ENCODE results near the gene SLC5A3.

SLC5A3 gene

DNA sequence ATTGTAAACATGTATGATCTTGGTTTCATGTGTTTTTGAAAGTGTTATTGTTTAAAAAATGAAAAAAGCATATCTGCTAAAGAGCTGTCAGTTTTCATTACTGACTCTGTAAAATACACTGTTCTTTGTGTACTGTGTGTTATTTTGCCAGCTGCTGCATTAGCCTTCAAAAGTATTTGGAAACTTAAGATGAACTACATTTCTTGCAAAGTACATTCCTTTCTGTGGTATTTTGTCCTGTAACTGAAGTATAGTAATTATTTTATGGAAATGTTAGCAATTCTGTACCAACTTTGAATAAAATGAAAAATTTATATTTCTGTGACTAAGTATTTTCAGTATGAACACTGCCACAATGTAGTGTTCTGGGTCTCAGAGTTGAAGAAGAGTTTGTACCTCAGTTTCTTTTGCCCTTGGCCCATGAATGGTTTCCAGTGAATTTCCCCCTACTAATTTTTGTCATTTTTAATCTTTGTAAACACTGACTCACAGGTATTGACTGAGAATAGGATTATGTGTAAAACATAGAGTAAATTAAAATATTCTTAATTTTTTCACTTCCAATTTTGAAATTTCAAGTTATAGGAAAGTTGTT is 32.7 kb downstream of the SLC5A3 start:
- DNase-seq, result no peak

DNA sequence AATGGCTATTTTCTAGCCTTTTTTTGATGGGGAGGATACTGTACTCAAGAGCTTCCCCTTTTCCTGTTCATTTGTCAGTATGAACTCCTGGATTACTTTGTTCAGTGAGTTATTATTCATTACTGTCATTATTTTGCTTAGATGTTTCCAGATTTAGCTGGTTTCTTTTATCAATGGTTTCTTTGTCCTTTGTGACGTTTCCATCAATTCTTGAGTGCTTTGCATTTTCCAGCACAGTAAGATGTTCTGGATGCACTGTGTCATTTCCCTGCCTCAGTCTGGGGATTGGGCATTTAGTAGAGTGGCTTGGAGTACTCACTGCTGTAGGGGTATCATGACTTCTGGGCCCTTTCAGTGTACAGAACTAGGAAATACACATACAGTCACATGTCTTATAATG is 34.2 kb downstream of the SLC5A3 start:
- no peak for DNase-seq

DNA sequence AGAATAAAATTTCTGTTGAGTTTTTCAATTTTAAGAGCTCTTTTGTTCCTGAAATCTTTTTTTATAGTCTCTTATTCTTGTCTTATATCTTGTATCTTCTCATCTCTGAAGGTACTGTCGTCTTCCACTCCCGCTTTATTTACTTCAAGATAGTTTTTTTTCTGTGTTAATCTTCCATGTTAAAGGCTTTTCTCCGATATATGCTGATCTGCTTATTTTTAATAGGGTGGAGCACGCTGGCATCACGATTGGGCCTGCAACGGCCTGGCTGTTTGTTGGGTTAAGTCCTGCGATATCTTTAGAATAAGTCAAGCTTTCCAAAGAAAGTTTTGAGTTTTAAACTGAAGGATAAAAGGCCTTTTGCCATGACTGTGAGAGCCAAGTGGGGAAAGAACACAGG is 35.7 kb downstream of the SLC5A3 start:
- DNase-seq, result no peak

DNA sequence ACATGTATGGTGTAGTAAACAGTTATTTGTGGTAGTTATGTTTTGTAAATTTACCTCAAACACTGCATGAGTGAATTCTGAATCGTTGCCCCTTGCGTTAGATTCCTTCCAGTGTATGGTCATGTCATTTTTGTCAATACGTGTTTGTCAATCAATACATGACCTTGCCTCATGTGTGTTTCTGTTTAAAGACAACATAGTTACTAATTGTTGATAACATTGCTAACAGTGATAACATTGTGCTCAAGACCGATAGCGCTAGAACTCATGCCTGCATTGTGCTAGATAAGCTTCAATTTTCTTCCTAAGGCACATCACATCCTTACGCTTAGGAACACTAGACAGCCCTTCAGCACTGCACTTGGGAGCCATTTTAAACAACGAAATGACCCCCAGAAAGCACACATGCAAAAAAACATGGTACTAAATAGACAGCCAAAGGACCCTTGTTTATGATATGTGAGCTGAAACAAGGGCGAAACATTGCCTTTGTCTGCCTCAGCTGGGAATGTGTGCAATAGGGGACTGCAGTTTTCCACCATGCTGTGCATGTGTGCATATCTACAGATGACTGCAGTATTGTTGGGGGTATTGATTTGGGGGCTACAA is 37.3 kb downstream of the SLC5A3 start:
- no peak for DNase-seq

DNA sequence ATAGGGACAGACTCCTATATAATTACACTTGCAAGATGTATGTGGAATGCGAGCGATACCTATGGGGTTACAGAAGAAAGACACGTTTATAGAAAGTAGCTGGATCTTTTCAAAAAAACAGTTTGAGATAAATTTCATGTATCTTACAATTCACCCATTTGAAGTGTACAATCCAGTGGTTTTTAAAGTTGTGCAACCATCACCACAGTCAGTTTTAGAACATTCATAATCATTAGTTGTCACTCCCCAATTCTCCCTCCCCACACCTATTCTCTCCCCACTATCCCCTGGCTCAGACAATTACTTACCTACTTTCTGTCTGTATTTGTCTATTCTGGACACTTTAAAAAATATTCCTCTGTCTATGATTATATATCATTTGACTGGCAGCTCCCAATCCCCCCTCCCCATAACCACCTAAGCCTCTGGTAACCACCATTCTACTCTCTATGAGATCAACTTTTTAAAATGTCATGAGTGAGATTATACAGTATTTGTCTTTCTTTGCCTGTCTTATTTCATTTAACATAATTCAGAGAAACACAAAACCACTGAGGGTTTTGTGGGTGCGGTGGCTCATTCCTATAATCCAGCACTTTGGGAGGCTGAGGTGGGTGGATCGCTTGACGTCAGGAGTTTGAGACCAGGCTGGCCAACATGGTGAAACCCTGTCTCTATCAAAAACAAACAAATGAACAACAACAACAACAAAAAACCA is 39.1 kb downstream of the SLC5A3 start:
- DNase-seq, result no peak

DNA sequence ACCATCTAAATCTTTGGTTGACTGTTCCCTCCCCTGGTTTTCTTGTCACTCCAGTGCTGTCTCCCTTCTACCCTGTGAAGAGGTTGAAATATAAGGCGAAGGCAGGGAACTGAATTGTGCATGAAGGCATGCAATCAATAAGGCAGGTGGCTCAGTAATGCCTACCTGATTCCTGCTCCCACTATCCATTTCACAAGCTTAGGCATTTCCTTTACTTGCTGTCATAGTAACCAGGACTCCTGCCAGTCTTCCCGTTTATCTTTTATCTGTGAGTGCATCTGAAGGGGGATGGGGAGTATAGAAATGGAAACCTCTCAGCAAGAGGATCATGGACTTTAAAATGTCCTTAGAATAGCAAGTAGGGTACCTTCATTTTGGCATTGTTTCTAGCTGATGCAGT is 40.5 kb downstream of the SLC5A3 start:
- no peak for DNase-seq

DNA sequence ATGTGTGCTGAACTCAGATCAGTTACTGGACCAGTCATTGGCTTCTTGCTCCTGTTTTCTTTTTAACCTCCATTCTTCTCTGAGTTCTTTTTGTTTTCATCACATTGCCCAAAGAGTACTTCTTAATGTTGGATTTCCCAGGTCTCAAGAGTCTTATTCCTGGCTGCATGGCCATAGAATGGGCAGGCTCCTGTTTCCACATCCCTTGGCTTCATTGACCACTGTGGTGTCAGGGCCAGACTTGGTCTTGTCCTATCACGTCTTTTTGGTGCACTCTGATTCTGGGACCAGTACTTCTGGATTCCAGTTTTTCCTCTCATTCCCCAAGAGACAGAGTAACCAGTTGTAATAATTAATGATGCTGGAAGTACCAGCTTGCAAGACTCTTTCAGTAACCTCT is 41.8 kb downstream of the SLC5A3 start:
- no peak for DNase-seq

DNA sequence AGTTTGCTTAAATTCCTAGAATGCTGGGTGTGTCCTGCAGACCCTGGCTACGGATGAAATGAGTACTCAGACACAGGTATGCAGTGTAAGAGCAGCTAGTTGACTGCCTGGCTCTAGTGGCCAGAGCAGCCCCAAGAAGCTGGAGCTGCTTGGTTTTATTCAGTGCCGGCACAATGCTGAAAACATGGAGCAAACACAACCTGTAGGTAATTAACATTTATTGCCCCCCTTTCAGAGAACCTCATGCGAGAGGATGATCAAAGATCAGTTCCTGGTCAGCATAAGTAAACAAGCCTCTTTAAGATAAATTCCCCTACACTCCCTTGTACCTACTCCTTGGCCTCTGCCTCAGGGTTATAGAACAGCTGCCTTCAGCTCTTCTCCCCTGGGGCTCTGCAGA is 43.2 kb downstream of the SLC5A3 start:
- no peak for DNase-seq

DNA sequence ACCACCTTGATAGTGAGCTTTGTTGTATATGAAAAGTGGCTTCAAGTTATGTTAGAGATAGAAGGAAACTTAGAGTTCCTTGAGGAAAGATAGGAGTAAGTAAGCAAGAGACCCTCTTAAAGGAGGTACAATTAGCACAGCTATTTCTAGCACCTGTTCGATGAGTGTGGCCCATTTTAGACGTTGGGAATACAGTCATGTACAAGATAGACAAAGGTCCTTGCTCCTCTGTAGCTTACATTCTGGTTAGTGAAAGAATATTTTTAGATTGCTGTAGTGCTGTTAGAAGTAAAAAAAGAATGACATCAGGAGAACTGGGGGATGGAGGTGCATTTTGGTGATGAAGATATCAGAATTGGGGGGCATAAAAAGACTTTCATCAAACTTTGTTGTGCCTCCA is 47.5 kb downstream of the SLC5A3 start:
- DNase-seq, result no peak

DNA sequence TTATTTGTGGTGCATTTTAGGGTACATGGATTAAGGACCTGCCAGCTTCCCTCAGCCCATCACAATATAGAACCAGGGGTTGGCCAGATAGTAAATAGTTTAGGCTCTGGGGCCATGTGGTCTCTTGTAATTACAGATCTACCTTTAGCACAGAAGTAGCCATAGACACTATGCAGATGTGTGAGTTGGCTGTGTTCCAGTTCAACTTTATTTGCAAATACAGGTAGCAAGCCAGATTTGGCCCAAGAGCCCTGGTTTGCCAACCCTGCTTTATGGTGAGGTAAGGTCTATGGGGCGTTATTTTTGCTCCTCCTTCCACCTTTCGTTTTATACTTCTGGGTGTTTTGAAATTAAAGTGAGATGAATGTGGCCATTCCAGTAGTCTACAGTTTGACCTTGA is 48.7 kb downstream of the SLC5A3 start:
- no peak for DNase-seq
